NOMO-1 treated with dmso at 0.1 percent for 144 hours (cell line): ENCODE measurements around the gene REXO5.
"Not testable (repeated sequence)": the region's sequence is repeated elsewhere in the genome, so short reads cannot be mapped to it uniquely, and the experiment has no call there.

Source experiments
- DNase-seq: peaks from one replicate; lab custom pipeline; 2025; ENCODE audit not compliant: unreplicated experiment; lab: John Stamatoyannopoulos, UW

REXO5 gene, protein sequence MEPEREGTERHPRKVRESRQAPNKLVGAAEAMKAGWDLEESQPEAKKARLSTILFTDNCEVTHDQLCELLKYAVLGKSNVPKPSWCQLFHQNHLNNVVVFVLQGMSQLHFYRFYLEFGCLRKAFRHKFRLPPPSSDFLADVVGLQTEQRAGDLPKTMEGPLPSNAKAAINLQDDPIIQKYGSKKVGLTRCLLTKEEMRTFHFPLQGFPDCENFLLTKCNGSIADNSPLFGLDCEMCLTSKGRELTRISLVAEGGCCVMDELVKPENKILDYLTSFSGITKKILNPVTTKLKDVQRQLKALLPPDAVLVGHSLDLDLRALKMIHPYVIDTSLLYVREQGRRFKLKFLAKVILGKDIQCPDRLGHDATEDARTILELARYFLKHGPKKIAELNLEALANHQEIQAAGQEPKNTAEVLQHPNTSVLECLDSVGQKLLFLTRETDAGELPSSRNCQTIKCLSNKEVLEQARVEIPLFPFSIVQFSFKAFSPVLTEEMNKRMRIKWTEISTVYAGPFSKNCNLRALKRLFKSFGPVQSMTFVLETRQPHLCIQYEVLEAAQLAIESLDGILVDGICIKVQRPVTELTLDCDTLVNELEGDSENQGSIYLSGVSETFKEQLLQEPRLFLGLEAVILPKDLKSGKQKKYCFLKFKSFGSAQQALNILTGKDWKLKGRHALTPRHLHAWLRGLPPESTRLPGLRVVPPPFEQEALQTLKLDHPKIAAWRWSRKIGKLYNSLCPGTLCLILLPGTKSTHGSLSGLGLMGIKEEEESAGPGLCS

GRCh38 chr16:20806168-20807050, at the start of gene REXO5, which contains the start of gene ERI2:
Gene REXO5 (plus strand): TSS chr16:20806527. CDS start chr16:20806954, 427 bp downstream.
Gene ERI2 (minus strand): TSS chr16:20806472. CDS start chr16:20806430, 42 bp downstream.
- peak; percentile 85 for DNase-seq

DNA sequence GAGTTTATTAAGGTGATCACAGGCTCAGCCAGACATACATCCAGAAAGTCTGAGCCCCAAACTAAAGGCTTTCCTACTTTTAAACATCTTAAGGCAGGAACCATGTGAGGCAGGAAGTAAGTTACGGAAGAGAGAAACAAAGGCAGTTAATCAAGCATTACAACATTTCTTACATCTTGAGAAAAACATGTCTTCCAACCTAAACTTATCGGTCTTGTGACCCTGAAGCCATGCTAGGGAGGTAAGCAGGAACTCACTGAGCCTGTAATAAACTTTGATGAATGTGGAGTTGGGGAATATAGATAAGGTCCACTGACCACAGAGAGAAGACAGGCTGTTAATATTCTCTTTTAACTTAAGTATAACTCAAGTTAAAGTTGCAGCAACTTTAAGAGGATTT, 46.0 kb upstream of the REXO5 start:
- DNase-seq, result no peak

- DNase-seq, result no peak
Measured at GRCh38 chr16:20761175-20761574, 45.2 kb upstream of the REXO5 start.

DNA sequence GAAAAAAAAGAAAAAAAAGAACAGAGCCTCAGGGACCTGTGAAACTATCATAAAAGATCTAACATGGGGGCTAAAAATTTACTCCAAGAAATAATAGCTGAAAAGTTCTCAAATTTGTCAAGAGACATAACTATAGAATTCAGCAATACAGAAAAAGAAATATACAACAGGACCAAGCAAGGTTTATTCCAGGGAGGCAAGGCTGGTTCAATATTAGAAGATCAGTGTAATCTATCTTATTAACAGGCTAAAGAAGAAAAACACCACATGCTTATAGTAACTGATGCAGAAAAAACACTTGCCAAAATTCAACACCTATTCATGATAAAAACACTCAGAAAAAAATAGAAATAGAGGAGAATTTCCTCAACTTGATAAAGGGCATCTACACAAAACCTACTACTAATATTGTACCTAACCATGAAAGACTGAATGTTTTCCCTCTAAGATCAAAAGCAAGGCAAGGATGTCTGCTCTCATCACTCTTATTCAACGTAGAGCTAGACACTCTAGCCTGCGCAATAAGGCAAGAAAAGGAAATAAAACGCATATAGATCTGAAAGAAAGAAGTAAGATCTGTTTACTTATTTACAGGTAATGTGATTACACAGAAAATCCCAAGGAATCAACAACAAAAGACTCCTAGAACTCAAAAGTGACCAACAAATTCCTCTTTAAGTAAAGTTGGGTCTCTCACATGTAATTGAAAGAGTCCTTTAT, 43.8 kb upstream of the REXO5 start:
- DNase-seq, result no peak

DNA sequence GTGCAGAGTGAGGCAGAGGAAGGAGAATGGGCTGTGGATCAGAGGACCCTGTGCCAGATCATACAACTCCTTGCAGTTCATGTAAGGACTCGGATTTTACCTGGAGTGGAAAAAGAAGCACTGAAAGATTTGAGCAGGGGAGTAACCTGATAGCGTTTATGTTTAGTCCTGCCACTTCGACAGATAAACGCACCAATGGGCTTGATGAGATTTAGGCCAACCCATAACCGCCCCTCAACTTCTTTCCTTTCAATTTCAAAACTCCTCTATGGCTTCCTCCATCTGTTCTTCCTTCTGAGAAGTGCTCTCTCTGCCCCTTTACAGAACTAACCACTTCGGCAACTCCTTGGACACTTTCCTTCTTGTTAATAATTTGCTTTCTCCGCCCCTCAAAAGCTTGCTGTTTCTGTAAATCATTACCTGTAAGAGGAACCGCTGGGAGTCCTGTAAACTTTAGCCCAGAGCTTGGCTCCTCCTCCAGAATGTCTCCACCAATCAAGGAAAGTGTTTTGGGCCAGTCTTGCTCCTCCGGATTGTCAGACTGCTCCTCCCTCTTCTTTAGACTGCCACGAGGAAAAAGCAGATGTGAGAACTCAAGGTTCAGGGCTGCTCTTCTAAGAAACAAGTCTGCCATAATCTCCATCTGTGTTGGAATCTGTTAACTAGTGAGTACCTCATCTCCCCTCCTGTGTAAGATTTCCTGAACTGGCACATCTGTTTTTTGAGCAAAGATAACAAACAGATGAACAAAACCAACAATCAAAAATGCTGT, 42.7 kb upstream of the REXO5 start, which contains the start of gene ACSM3:
Gene ACSM3 (plus strand): TSS at position 554 of the 772 bp plus-strand sequence. CDS start 6,021 bp downstream, outside the sequence.
- peak; percentile 91 for DNase-seq

DNA sequence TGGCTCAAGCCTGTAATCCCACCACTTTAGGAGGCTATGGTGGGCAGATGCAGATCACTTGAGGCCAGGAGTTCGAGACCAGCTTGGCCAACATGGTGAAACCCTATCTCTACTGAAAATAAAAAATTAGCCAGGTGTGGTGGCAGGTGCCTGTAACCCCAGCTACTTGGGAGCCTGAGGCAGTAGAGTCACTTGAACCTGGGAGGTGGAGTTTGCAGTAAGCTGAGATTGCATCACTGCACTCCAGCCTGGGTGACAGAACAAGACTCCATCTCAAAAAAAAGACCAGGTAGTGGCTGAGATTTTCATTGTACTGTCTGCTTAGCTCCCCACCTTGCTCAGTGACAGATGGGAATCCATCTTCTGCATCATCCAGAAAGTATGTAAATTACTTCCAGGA, 41.9 kb upstream of the REXO5 start:
- DNase-seq, result not testable (repeated sequence)

DNA sequence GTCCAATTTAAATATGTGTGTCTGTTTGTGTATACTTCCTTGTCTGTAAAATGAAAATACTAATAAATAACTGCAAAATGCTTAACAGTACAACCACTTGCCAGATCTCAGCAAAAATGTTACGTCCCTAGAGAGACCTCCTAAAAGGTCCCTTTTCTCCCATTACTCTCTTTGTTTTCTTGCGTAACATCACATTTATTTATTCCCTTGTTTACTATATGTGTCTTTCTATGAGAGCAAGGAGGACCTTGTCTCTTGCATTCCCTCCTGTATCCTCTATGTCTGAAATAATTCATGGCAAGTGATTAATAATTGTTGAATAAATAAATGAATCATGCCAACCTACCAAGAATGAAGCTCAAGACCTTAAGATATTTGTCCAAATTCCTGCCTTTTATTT, 40.6 kb upstream of the REXO5 start:
- no peak for DNase-seq

DNA sequence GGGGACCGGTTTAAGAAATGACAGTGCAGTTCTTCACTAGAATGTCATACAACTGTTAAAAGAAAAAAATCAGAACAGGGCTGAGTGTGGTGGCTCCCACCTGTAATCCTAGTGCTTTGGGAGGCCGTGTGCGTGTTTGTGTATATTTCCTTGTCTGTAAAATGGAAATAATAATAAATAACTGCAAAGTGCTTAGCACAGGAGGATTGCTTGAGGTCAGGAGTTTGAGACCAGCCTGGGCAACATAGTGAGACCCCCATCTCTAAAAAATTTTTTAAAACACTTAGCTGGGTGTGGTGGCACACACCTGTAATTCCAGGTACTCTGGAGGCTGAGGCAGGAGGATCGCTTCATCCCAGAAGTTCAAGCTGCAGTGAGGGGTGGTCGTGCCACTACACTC, 40.0 kb upstream of the REXO5 start:
- DNase-seq, result no peak

GRCh38 chr16:20767577-20767976, 38.8 kb upstream of the REXO5 start:
- no peak for DNase-seq

DNA sequence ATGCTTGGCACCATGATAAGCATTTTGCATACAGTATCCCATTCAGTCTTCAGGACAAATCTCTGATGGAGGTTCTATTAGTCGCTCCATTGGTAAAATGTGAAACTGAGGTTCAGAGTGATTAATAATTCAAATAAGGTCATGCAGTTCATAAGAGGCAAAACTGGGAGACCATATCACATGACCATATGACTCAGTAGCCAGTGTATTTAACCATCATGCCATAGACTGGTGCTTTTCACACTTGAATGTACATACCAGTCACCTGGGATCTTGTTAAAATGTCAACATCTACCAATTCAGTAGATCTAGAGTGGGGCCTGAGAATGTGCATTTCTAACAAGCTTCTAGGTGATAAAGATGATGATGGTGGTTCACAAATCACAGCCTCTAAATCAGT, 38.2 kb upstream of the REXO5 start:
- no peak for DNase-seq

DNA sequence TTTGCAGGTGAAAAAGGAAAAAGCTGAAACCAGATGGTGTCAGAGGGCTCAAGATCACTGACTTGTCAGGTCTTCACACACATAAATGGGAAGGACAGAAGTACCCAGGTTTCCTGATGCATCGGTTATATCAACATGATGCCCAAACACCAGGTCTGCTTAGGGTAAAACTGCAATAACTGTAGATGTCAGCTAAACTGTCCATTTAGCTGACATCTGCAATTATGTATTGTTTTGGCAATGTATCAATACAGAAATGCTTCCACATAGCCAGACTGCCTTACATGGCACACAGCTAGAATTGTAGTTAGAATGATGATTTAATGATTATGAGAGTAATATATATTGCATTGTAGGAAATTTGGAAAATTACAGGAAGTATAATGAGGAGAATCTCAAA, 37.5 kb upstream of the REXO5 start:
- no peak for DNase-seq

- DNase-seq, result no peak
Measured at GRCh38 chr16:20773679-20774078, 32.6 kb upstream of the REXO5 start.

GRCh38 chr16:20774703-20775362, 31.5 kb upstream of the REXO5 start:
- peak; percentile 1 for DNase-seq

- peak; percentile 68 for DNase-seq
Measured at GRCh38 chr16:20781697-20782096, 24.6 kb upstream of the REXO5 start.

DNA sequence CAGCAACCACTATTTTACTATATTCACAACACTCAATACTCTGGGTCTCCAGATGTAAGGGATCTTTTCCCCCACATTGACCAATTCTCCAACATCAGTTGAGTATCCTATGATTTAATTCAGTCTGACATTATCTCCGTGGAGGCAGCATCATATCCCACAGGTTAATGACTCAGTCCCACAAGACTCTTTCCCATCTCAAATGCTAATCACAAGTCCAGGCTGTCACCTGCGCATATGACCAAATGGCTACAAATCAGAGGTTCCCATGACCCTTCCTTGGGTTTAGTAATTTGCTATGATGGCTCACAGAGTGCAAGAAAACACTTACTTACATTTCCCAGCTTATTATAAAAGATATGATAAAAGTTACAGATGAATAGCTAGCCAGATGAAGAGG, 23.9 kb upstream of the REXO5 start:
- no peak for DNase-seq

DNA sequence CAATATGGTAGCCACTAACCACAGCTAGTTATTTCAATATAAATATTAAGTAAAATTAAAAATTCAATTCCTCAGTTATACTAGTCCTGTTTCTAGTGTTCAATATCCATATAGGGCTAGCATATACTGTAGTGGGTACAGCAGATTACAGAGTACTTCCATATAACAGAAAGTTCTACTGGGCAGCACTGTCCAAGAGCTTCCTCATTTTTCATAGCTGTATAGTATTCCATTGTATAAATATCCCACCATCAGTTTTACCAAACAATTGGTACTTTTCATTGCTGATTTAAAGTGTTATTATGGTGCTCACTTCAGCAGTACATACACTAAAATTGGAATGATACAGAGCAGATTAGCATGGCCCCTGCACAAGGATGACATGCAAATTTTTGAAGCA, 22.1 kb upstream of the REXO5 start:
- no peak for DNase-seq

- DNase-seq, result no peak
Measured at GRCh38 chr16:20789130-20789529, 17.2 kb upstream of the REXO5 start.

GRCh38 chr16:20791923-20792612, 14.3 kb upstream of the REXO5 start:
- DNase-seq, result no peak

DNA sequence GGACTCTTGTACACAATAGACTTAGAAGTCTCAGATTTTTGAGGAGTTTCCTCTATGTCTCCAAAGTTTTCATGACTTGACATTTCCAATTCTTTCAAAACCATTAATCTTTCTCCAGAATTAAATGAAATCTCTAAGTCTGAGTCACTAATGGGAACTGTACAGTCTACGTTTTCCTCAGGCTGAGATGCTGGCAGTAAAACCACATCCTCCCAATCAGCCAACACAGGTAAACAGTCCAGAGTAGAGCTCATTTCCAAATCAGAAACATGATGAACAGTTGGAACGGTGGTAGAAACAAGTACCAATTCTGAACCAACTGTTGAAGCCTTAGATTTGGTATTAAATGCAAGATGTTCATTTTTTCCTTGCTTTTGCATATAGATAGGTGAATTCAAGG, 8.0 kb upstream of the REXO5 start:
- no peak for DNase-seq
